HepG2 (cell line): Measurements from ENCODE around the gene SGF29. TPM values are rescaled to one million over a fixed set of nuclear protein-coding genes. Genes with fewer than 3 reads are reported as not detected.
A peak's percentile ranks its signal among the peaks of the same experiment; 100 is the strongest.

Experiments
- ATF1 ChIP-seq: IDR thresholded peaks from 2 replicates; pipeline ENCODE4 v1.6.1; 2016; ENCODE audit warnings: mild to moderate bottlenecking, control low read depth
- CEBPB ChIP-seq: IDR thresholded peaks from 2 replicates; pipeline ENCODE4 v1.6.1; 2011; ENCODE audit warnings: low read depth, low read length, improper control_type of control experiment, borderline replicate concordance
- EHMT2 ChIP-seq: fragments of 200-600 bp; sonication (generic); IDR thresholded peaks from 2 replicates; pipeline ENCODE4 v1.7.0; 2017; ENCODE audit warnings: antibody characterized with exemption, low read depth, low read length, borderline replicate concordance
- ETV5 ChIP-seq: IDR thresholded peaks from 2 replicates; pipeline ENCODE4 v1.6.1; 2018; ENCODE audit warnings: missing biosample characterization, missing genetic modification reagents, inconsistent platforms, borderline replicate concordance
- FOSL2 ChIP-seq: sonication (generic); formaldehyde crosslinking; IDR thresholded peaks from 2 replicates; pipeline ENCODE4 v1.4.0; 2020; ENCODE audit warnings: missing genetic modification reagents
- GABPA ChIP-seq, 2 experiments: IDR thresholded peaks; 2 replicates each; pipeline ENCODE4 v1.6.1; 2011 to 2016; ENCODE audit warnings: low read depth in 2 of 2, low read length in 1 of 2, missing biosample characterization in 1 of 2, missing genetic modification characterization in 1 of 2
- HMGXB4 ChIP-seq, 2 experiments: sonication (generic) in 1 of 2; formaldehyde crosslinking in 1 of 2; IDR thresholded peaks; 2 replicates each; pipeline versions ENCODE4 v1.4.0 to v1.6.1; 2018 to 2020; ENCODE audit warnings: missing genetic modification reagents in 2 of 2, borderline replicate concordance in 1 of 2, low read depth in 1 of 2, mild to moderate bottlenecking in 1 of 2, missing biosample characterization in 1 of 2
- JDP2 ChIP-seq: sonication (generic); formaldehyde crosslinking; IDR thresholded peaks from 2 replicates; pipeline ENCODE4 v1.8.1; 2022; ENCODE audit warnings: missing genetic modification reagents, borderline replicate concordance
- KAT8 ChIP-seq: IDR thresholded peaks from 2 replicates; pipeline ENCODE4 v1.6.1; 2016; ENCODE audit warnings: missing genetic modification reagents, missing compliant biosample characterization
- MAFG ChIP-seq: sonication (generic); formaldehyde crosslinking; IDR thresholded peaks from 2 replicates; pipeline ENCODE4 v1.5.1; 2020; ENCODE audit warnings: mild to moderate bottlenecking, missing genetic modification reagents
- MXI1 ChIP-seq: IDR thresholded peaks from 3 replicates; pipeline ENCODE4 v1.6.1; 2012; ENCODE audit warnings: low read depth, low read length, inconsistent platforms, borderline replicate concordance
- RCOR2 ChIP-seq: IDR thresholded peaks from 2 replicates; pipeline ENCODE4 v1.6.1; 2016; ENCODE audit warnings: missing biosample characterization, missing genetic modification reagents
- REPIN1 ChIP-seq: sonication (generic); formaldehyde crosslinking; IDR thresholded peaks from 2 replicates; pipeline ENCODE4 v1.8.0; 2022; ENCODE audit warnings: missing genetic modification reagents, low read depth, mild to moderate bottlenecking, borderline replicate concordance
- ZBTB1 ChIP-seq: sonication (generic); formaldehyde crosslinking; IDR thresholded peaks from 2 replicates; pipeline ENCODE4 v1.4.0; 2020; ENCODE audit warnings: missing genetic modification reagents, borderline replicate concordance
- ZFP36 ChIP-seq: fragments of 150-350 bp; IDR thresholded peaks from 2 replicates; pipeline ENCODE4 v1.6.1; 2018; ENCODE audit warnings: borderline replicate concordance, low read length, low read depth; ENCODE audit not compliant: partially characterized antibody
- ZFYVE20 ChIP-seq: sonication (generic); formaldehyde crosslinking; IDR thresholded peaks from 2 replicates; pipeline ENCODE4 v1.8.0; 2023; ENCODE audit warnings: low read depth, mild to moderate bottlenecking, moderate library complexity, missing genetic modification reagents, borderline replicate concordance
- ZNF253 ChIP-seq: sonication (generic); formaldehyde crosslinking; IDR thresholded peaks from 2 replicates; pipeline ENCODE4 v1.8.0; 2022; ENCODE audit warnings: mild to moderate bottlenecking, missing genetic modification reagents, borderline replicate concordance
- ZNF331 ChIP-seq: sonication (generic); formaldehyde crosslinking; IDR thresholded peaks from 2 replicates; pipeline ENCODE4 v1.4.0; 2020; ENCODE audit warnings: missing genetic modification reagents
- ZNF431 ChIP-seq: sonication (generic); formaldehyde crosslinking; IDR thresholded peaks from 2 replicates; pipeline ENCODE4 v1.9.0; 2022; ENCODE audit warnings: missing genetic modification reagents, low read depth, mild to moderate bottlenecking, borderline replicate concordance
- ZNF615 ChIP-seq: sonication (generic); formaldehyde crosslinking; IDR thresholded peaks from 2 replicates; pipeline ENCODE4 v1.5.0; 2020; ENCODE audit warnings: mild to moderate bottlenecking, missing genetic modification reagents, borderline replicate concordance
- polyA plus RNA-seq, 8 experiments: library from polyadenylated mRNA; depleted of rRNA in 3 of 8; stranded (reverse) in 7 of 8; unstranded in 1 of 8; fragments of >200 nt; fragmentation: Illumina TruSeq in 4 of 8; extraction: Trizol in 4 of 8; gene quantifications; 2 replicates each; pipeline versions ENCODE4 v1.2.1 to v1.2.3, GENCODE V29; 2011 to 2016; ENCODE audit warnings: low read depth in 4 of 8, missing spikeins in 1 of 8, mixed read lengths in 1 of 8; ENCODE audit not compliant: insufficient read depth in 1 of 8
- total RNA-seq, 5 experiments: library from RNA; depleted of rRNA; stranded (reverse); fragments of >200 nt; fragmentation: Illumina TruSeq; extraction: Trizol; gene quantifications; 2 replicates each; pipeline ENCODE4 v1.2.3, GENCODE V29; 2016; ENCODE audit warnings: low read depth in 1 of 5
- TF ChIP-seq, protein P1 (sequence below): sonication (generic); formaldehyde crosslinking; IDR thresholded peaks from 2 replicates; pipeline ENCODE4 v1.4.0; 2020; ENCODE audit warnings: missing genetic modification reagents
- TF ChIP-seq, protein P2 (sequence below): sonication (generic); formaldehyde crosslinking; IDR thresholded peaks from 2 replicates; pipeline ENCODE4 v1.4.0; 2020; ENCODE audit warnings: missing genetic modification reagents, borderline replicate concordance
- TF ChIP-seq, protein P3 (sequence below): sonication (generic); formaldehyde crosslinking; IDR thresholded peaks from 2 replicates; pipeline ENCODE4 v1.4.0; 2020; ENCODE audit warnings: missing genetic modification reagents

The SGF29 gene
- total and polyA plus RNA-seq, 2 of the 13 experiments (the other 11 are each of a cell fraction or from before 2014, with no cell fraction given): 5.0 to 29.4 TPM

GRCh38 chr16:28610595-28611191 lies 57.0 kb downstream of the SGF29 start (continued):
- TF ChIP-seq ZFP36: no peak
- 0 out of 2 replicates have a peak, but pooled peaks have one; percentile 41 for TF ChIP-seq ZNF253
- TF ChIP-seq CEBPB: no peak
- no peak for TF ChIP-seq JDP2 (CRISPR knock-in tag)
- TF ChIP-seq ATF1 (CRISPR knock-in tag): no peak
- no peak for TF ChIP-seq ZBTB1 (CRISPR knock-in tag)
- no peak for TF ChIP-seq KAT8
- no peak for TF ChIP-seq GABPA (IDR thresholded peaks at IDR 0.05; ENCODE audit: low read depth, low read length)
- TF ChIP-seq GABPA (CRISPR knock-in tag; IDR thresholded peaks at IDR 0.05; ENCODE audit: low read depth): no peak
- no peak for TF ChIP-seq HMGXB4 (CRISPR knock-in tag; IDR thresholded peaks at IDR 0.05; ENCODE audit: borderline replicate concordance in 1 of 2, low read depth in 1 of 2)
- no peak for TF ChIP-seq MXI1
- TF ChIP-seq, protein P1, sequence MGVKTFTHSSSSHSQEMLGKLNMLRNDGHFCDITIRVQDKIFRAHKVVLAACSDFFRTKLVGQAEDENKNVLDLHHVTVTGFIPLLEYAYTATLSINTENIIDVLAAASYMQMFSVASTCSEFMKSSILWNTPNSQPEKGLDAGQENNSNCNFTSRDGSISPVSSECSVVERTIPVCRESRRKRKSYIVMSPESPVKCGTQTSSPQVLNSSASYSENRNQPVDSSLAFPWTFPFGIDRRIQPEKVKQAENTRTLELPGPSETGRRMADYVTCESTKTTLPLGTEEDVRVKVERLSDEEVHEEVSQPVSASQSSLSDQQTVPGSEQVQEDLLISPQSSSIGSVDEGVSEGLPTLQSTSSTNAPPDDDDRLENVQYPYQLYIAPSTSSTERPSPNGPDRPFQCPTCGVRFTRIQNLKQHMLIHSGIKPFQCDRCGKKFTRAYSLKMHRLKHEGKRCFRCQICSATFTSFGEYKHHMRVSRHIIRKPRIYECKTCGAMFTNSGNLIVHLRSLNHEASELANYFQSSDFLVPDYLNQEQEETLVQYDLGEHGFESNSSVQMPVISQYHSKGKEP (CRISPR knock-in tag): no peak
- TF ChIP-seq ZFYVE20 (CRISPR knock-in tag): no peak
- no peak for TF ChIP-seq ZNF431 (CRISPR knock-in tag)
- TF ChIP-seq ZNF615 (CRISPR knock-in tag): no peak
- no peak for TF ChIP-seq EHMT2
- TF ChIP-seq REPIN1: no peak
- TF ChIP-seq FOSL2 (CRISPR knock-in tag): no peak
- TF ChIP-seq, protein P2, sequence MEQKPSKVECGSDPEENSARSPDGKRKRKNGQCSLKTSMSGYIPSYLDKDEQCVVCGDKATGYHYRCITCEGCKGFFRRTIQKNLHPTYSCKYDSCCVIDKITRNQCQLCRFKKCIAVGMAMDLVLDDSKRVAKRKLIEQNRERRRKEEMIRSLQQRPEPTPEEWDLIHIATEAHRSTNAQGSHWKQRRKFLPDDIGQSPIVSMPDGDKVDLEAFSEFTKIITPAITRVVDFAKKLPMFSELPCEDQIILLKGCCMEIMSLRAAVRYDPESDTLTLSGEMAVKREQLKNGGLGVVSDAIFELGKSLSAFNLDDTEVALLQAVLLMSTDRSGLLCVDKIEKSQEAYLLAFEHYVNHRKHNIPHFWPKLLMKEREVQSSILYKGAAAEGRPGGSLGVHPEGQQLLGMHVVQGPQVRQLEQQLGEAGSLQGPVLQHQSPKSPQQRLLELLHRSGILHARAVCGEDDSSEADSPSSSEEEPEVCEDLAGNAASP (CRISPR knock-in tag): no peak; the same call in 1 of the 2 replicates
- TF ChIP-seq ZNF331 (CRISPR knock-in tag): peak; percentile 6; the same call in 1 of the 2 replicates
- no peak for TF ChIP-seq MAFG (CRISPR knock-in tag)
- TF ChIP-seq, protein P3, sequence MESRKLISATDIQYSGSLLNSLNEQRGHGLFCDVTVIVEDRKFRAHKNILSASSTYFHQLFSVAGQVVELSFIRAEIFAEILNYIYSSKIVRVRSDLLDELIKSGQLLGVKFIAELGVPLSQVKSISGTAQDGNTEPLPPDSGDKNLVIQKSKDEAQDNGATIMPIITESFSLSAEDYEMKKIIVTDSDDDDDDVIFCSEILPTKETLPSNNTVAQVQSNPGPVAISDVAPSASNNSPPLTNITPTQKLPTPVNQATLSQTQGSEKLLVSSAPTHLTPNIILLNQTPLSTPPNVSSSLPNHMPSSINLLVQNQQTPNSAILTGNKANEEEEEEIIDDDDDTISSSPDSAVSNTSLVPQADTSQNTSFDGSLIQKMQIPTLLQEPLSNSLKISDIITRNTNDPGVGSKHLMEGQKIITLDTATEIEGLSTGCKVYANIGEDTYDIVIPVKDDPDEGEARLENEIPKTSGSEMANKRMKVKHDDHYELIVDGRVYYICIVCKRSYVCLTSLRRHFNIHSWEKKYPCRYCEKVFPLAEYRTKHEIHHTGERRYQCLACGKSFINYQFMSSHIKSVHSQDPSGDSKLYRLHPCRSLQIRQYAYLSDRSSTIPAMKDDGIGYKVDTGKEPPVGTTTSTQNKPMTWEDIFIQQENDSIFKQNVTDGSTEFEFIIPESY: no peak
- TF ChIP-seq RCOR2 (CRISPR knock-in tag): peak; percentile 15; the same call in 1 of the 2 replicates
- 0 out of 2 replicates have a peak, but pooled peaks have one; percentile 16 for TF ChIP-seq ETV5
